ENCODE measurements around the gene PARD3.

PARD3 gene

DNA sequence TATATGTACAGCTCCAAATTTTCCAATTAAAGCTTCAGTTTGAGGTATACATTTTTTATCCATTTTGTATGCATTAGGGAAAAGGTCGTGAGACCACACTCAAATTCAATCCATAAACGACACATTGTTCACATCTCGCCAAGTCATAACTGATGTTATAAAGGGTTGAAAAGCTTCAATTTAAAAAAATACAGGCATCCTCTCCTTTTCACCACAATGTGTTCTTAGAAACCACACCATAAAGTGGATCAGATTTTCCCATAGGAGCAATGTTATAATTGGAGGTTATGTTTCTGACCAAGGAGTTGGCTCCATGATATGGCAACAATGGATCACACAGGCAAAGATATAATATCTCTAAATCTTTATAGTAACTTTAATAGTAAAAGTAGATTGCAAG lies 663.6 kb downstream of the PARD3 start:
- H3K9me3 ChIP-seq (ENCODE audit: low read length) = no peaks in the 10 kb centered on the region
- H3K9ac ChIP-seq (ENCODE audit: low read length) = no peak overlapping the region
- no peaks in the 10 kb centered on the region for H3K36me3 ChIP-seq (ENCODE audit: insufficient read depth, low read length)
- no peak overlapping the region for H3K4me3 ChIP-seq (ENCODE audit: low read depth in 1 of 2, low read length in 2 of 2)
- H3K4me1 ChIP-seq (ENCODE audit: insufficient read depth, low read length) = peaks cover under 1% of the 10 kb centered on the region
- H3K27ac ChIP-seq (ENCODE audit: low read depth, low read length) = no peak overlapping the region
- H3K27me3 ChIP-seq (ENCODE audit: control insufficient read depth in 1 of 2, insufficient read depth in 2 of 2, low read length in 2 of 2) = no peaks in the 10 kb centered on the region

DNA sequence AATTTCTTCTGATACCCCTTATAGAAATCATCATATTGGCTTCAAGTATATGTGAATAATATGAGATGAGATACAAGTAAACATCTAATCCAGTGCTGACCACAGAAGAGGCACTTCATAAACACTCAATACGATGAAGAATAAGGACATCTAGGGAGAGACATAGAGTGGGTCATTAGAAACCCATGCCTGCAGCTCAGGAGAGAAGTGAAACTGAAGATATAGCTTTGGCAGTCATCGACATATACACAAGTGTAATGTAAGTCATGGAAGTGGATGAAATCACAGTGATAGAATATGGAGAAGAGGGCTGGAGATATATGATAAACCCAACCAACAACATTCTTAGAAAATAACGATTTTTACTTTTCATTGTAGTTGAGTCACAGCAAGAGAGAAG lies 665.0 kb downstream of the PARD3 start:
- no peaks in the 10 kb centered on the region for H3K36me3 ChIP-seq (ENCODE audit: insufficient read depth, low read length)
- no peaks in the 10 kb centered on the region for H3K4me1 ChIP-seq (ENCODE audit: insufficient read depth, low read length)
- no peak overlapping the region for H3K9ac ChIP-seq (ENCODE audit: low read length)
- no peak overlapping the region for H3K27ac ChIP-seq (ENCODE audit: low read depth, low read length)
- H3K9me3 ChIP-seq (ENCODE audit: low read length) = no peaks in the 10 kb centered on the region
- H3K4me3 ChIP-seq (ENCODE audit: low read depth in 1 of 2, low read length in 2 of 2) = no peak overlapping the region
- no peaks in the 10 kb centered on the region for H3K27me3 ChIP-seq (ENCODE audit: control insufficient read depth in 1 of 2, insufficient read depth in 2 of 2, low read length in 2 of 2)

DNA sequence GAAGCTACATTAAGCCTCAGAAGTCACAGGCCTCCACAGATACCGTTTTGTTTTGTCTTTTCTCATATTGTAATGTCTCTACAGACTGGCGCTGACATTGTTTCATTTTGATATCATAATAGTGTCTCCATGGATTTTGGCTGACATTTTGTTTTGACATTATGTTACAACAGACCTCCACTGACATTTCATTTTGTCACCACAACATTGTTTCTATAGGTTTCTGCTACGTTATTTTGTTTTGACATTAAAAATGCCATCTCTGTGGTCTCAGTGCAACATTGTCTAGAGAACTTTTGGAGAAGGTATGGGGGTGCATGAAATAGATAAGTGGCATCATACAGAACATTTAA lies 666.8 kb downstream of the PARD3 start:
- H3K4me3 ChIP-seq (ENCODE audit: low read depth in 1 of 2, low read length in 2 of 2) = no peak overlapping the region
- H3K9ac ChIP-seq (ENCODE audit: low read length) = no peak overlapping the region
- no peak overlapping the region for H3K27ac ChIP-seq (ENCODE audit: low read depth, low read length)
- no peaks in the 10 kb centered on the region for H3K9me3 ChIP-seq (ENCODE audit: low read length)
- H3K27me3 ChIP-seq (ENCODE audit: control insufficient read depth in 1 of 2, insufficient read depth in 2 of 2, low read length in 2 of 2) = no peaks in the 10 kb centered on the region
- no peaks in the 10 kb centered on the region for H3K4me1 ChIP-seq (ENCODE audit: insufficient read depth, low read length)
- H3K36me3 ChIP-seq (ENCODE audit: insufficient read depth, low read length) = no peaks in the 10 kb centered on the region

DNA sequence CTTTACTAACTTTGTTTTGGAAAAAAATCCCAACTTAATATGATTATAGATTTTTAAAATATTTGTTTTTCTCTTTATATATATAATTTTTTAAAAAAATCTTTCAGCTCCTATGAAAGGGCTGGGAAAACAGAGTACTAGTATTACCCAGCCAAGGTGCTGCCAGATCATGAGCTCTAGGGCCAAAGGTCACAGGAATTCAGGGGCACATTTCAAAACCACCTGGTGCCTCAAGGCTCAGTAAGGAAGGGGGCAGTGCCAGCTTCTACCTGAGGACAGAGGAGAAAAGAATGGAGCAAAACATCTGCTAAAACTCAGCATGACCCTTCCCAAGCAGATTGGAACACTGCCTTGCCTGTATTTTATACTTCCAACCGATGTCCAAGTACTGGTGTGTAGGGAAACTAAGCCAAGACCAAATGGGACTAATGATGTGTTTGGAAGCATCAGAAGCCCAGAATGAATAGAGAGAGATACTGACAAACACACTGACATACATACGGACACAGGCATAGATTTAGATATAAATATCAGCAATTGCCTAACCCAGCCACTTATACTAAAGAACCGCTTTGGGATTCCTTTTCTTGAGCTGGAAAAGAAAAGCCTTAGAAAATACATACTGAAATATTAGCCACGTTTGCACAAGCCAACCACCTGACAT lies 667.3 kb downstream of the PARD3 start:
- no peak overlapping the region for H3K27ac ChIP-seq (ENCODE audit: low read depth, low read length)
- no peaks in the 10 kb centered on the region for H3K27me3 ChIP-seq (ENCODE audit: control insufficient read depth in 1 of 2, insufficient read depth in 2 of 2, low read length in 2 of 2)
- H3K4me1 ChIP-seq (ENCODE audit: insufficient read depth, low read length) = no peaks in the 10 kb centered on the region
- no peak overlapping the region for H3K9ac ChIP-seq (ENCODE audit: low read length)
- no peaks in the 10 kb centered on the region for H3K9me3 ChIP-seq (ENCODE audit: low read length)
- no peaks in the 10 kb centered on the region for H3K36me3 ChIP-seq (ENCODE audit: insufficient read depth, low read length)
- no peak overlapping the region for H3K4me3 ChIP-seq (ENCODE audit: low read depth in 1 of 2, low read length in 2 of 2)

DNA sequence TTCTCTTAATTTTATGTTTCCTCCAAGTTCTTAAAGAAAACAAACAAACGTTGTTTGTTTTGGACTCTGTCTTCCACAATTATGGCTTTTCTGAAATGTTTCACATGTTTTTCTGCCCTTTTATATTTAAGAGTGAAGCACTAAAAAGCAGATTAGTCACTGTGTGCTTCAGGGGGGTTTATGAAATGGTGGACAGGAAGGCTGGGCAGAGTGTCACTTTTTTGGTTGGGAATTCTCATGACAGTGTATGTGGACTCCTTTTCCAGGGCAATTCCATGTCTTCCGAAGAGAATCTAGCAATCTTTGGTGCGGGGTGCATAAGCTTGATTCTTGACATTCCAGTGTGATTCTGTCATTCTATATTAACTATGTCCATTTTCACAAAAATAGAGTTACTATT lies 669.4 kb downstream of the PARD3 start:
- Histone ChIP-seq H3K27ac (ENCODE audit: low read depth, low read length) (no peak overlapping the region), H3K36me3 (ENCODE audit: insufficient read depth, low read length) (no peaks in the 10 kb centered on the region), H3K4me1 (ENCODE audit: insufficient read depth, low read length) (no peaks in the 10 kb centered on the region), H3K27me3 (ENCODE audit: control insufficient read depth in 1 of 2, insufficient read depth in 2 of 2, low read length in 2 of 2) (no peaks in the 10 kb centered on the region), H3K4me3 (ENCODE audit: low read depth in 1 of 2, low read length in 2 of 2) (no peak overlapping the region), H3K9ac (ENCODE audit: low read length) (no peak overlapping the region), H3K9me3 (ENCODE audit: low read length) (no peaks in the 10 kb centered on the region)

DNA sequence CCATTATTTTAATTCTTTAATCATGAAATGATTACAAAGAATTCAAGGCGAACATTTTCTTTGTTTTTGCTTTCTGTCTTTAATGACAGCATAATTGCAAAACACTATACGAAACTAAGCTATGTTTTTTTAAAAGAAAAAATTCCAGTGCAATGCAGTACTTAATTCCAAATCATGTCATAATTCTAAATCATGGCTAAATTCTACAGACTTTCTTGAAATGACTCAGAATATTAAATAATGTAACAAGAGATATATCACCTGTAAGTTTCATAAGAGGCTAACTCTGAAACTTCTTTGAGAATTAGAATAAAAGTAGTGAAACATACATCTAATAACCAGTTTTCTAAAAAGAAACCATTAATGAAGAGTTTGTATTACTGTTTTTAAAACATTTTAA lies 671.6 kb downstream of the PARD3 start:
- Histone ChIP-seq H3K9ac (ENCODE audit: low read length) (no peak overlapping the region), H3K36me3 (ENCODE audit: insufficient read depth, low read length) (no peaks in the 10 kb centered on the region), H3K4me3 (ENCODE audit: low read depth in 1 of 2, low read length in 2 of 2) (no peak overlapping the region), H3K9me3 (ENCODE audit: low read length) (no peaks in the 10 kb centered on the region), H3K27me3 (ENCODE audit: control insufficient read depth in 1 of 2, insufficient read depth in 2 of 2, low read length in 2 of 2) (no peaks in the 10 kb centered on the region), H3K27ac (ENCODE audit: low read depth, low read length) (no peak overlapping the region), H3K4me1 (ENCODE audit: insufficient read depth, low read length) (no peaks in the 10 kb centered on the region)

DNA sequence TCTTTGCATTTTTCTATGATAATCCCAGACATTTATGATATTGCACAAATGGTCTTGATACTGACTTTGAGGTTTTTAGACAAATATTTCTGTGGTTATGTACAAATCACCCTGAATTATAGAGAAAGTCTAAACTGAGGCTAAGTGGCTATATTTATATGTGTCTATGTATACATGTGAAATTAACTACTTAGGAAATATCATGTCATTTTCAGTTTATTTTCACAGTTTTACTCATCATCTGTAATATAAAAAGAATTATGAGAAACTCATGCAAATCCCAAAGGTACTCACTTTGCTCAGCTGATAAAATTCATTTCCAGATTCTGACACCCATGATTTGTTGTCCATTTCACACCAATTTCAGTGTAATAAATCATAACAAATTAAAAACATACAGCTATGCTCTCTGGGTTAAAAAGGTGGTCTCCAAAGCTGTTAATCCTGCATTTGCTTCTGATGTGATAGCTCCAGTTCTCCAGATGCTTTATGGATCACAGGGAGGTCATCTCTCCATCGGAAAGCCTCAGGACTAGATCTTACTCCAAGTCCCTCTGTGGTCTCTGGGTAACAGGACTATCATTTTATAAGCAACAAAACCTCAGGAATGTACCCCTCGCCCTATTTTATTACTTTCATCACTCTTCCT lies 673.9 kb downstream of the PARD3 start:
- Histone ChIP-seq H3K4me3 (ENCODE audit: low read depth in 1 of 2, low read length in 2 of 2) (no peak overlapping the region), H3K4me1 (ENCODE audit: insufficient read depth, low read length) (no peaks in the 10 kb centered on the region), H3K9me3 (ENCODE audit: low read length) (no peaks in the 10 kb centered on the region), H3K9ac (ENCODE audit: low read length) (no peak overlapping the region), H3K27me3 (ENCODE audit: control insufficient read depth in 1 of 2, insufficient read depth in 2 of 2, low read length in 2 of 2) (no peaks in the 10 kb centered on the region), H3K36me3 (ENCODE audit: insufficient read depth, low read length) (no peaks in the 10 kb centered on the region), H3K27ac (ENCODE audit: low read depth, low read length) (no peak overlapping the region)

DNA sequence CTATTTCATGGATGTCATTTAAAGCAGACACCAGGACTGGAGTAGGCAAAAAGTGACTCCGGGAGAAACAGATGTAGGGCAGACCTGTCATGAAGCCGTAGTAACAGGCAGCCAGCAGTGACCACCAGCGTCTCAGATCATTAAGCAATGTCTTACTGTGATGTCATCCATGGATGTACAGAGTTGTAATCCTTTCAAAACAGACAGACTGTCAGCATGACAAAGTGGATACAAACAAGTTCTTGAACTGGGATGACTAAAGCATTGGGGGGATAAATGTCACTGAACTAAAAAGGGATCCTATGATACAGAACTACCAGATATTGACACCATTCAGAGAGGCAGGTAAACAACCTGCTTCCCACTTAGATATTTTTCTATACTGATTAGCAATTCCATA lies 675.5 kb downstream of the PARD3 start:
- Histone ChIP-seq H3K4me3 (ENCODE audit: low read depth in 1 of 2, low read length in 2 of 2) (no peak overlapping the region), H3K9ac (ENCODE audit: low read length) (no peak overlapping the region), H3K9me3 (ENCODE audit: low read length) (no peaks in the 10 kb centered on the region), H3K27ac (ENCODE audit: low read depth, low read length) (no peak overlapping the region), H3K27me3 (ENCODE audit: control insufficient read depth in 1 of 2, insufficient read depth in 2 of 2, low read length in 2 of 2) (no peaks in the 10 kb centered on the region), H3K36me3 (ENCODE audit: insufficient read depth, low read length) (no peaks in the 10 kb centered on the region), H3K4me1 (ENCODE audit: insufficient read depth, low read length) (no peaks in the 10 kb centered on the region)

DNA sequence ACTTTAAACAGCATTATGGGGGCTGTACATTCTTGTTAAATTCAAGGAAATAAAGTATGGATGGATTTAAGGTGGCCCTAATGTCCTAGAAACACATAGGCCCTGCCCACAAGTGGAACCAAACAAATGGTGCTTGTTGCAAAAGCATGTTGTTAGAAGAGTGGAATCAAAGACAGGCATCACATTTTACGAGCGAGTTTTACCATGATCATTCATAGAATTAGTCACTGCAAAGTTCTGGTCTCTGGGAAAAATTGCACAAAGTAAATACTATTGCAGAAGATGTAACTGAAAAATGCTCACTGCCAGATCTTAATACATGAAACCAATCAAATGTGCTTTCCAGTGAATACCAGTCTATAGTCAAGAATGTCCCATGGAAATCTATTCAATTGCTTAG lies 677.1 kb downstream of the PARD3 start:
- Histone ChIP-seq H3K9ac (ENCODE audit: low read length) (no peak overlapping the region), H3K4me1 (ENCODE audit: insufficient read depth, low read length) (no peaks in the 10 kb centered on the region), H3K4me3 (ENCODE audit: low read depth in 1 of 2, low read length in 2 of 2) (no peak overlapping the region), H3K27me3 (ENCODE audit: control insufficient read depth in 1 of 2, insufficient read depth in 2 of 2, low read length in 2 of 2) (no peaks in the 10 kb centered on the region), H3K36me3 (ENCODE audit: insufficient read depth, low read length) (no peaks in the 10 kb centered on the region), H3K27ac (ENCODE audit: low read depth, low read length) (no peak overlapping the region), H3K9me3 (ENCODE audit: low read length) (no peaks in the 10 kb centered on the region)

DNA sequence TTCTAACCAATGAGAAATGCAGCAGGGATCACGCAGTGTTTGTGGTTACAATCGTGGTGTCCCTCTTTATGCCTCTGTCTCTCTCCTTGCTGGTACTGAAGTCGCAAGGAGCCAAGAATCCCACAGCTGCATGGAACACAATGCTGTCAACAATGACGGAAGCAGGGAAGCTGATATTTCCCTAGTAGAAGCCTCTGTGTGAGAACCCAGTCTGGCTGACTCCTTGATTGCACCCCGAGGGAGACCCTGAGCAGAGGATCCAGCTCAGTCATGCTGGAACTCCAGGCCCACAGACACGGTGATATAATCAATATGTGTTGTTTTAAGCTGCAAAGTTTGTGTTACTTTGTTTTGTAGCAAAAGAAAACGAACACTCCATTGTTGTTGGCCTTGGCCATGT lies 677.9 kb downstream of the PARD3 start:
- no peaks in the 10 kb centered on the region for H3K36me3 ChIP-seq (ENCODE audit: insufficient read depth, low read length)
- no peak overlapping the region for H3K4me3 ChIP-seq (ENCODE audit: low read depth in 1 of 2, low read length in 2 of 2)
- no peaks in the 10 kb centered on the region for H3K4me1 ChIP-seq (ENCODE audit: insufficient read depth, low read length)
- H3K9ac ChIP-seq (ENCODE audit: low read length) = no peak overlapping the region
- H3K27me3 ChIP-seq (ENCODE audit: control insufficient read depth in 1 of 2, insufficient read depth in 2 of 2, low read length in 2 of 2) = no peaks in the 10 kb centered on the region
- no peaks in the 10 kb centered on the region for H3K9me3 ChIP-seq (ENCODE audit: low read length)
- no peak overlapping the region for H3K27ac ChIP-seq (ENCODE audit: low read depth, low read length)

DNA sequence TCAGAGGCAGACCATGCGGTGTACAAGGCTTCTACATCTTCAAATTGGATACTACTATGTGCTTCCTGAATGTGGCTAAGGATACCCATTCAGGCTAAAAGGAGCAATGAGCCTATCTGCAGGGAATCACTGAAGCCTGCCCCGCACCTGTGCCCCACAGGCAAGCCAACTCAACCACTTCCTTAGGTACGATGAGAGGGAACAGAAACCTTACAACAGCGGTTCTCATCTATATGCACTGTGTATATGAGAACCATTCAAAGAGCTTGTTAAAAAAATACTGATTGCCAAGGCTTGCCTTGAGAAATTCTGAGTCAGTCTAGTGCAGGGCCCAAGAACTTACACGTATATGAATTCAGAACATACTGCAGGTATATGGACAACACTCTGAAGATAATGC lies 679.6 kb downstream of the PARD3 start:
- no peak overlapping the region for H3K9ac ChIP-seq (ENCODE audit: low read length)
- H3K4me1 ChIP-seq (ENCODE audit: insufficient read depth, low read length) = no peaks in the 10 kb centered on the region
- no peaks in the 10 kb centered on the region for H3K27me3 ChIP-seq (ENCODE audit: control insufficient read depth in 1 of 2, insufficient read depth in 2 of 2, low read length in 2 of 2)
- no peaks in the 10 kb centered on the region for H3K9me3 ChIP-seq (ENCODE audit: low read length)
- no peak overlapping the region for H3K27ac ChIP-seq (ENCODE audit: low read depth, low read length)
- H3K36me3 ChIP-seq (ENCODE audit: insufficient read depth, low read length) = peaks cover 10% of the 10 kb centered on the region
- H3K4me3 ChIP-seq (ENCODE audit: low read depth in 1 of 2, low read length in 2 of 2) = no peak overlapping the region

DNA sequence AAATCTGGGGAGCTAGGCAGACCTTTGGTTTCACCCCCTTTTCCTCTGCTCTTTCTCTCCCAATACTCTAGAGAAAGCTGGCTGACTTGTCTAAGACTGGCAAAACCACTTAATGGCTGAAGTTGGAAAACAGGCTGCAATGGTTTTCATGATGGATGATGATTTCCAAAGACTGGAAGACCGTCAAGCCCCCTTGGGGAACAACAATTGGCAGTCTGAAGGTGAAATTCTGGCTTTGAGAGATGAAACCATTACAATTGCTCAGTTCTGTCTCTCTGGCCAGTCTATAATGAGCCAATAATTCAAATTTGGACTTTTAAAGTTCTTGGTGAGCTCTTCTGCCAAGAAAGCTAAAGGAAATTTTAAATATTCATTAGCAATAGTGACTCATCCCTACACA lies 680.5 kb downstream of the PARD3 start:
- no peaks in the 10 kb centered on the region for H3K9me3 ChIP-seq (ENCODE audit: low read length)
- no peak overlapping the region for H3K4me3 ChIP-seq (ENCODE audit: low read depth in 1 of 2, low read length in 2 of 2)
- H3K27ac ChIP-seq (ENCODE audit: low read depth, low read length) = no peak overlapping the region
- peaks cover 13% of the 10 kb centered on the region for H3K36me3 ChIP-seq (ENCODE audit: insufficient read depth, low read length)
- no peaks in the 10 kb centered on the region for H3K4me1 ChIP-seq (ENCODE audit: insufficient read depth, low read length)
- no peaks in the 10 kb centered on the region for H3K27me3 ChIP-seq (ENCODE audit: control insufficient read depth in 1 of 2, insufficient read depth in 2 of 2, low read length in 2 of 2)
- H3K9ac ChIP-seq (ENCODE audit: low read length) = no peak overlapping the region

Measured in muscle layer of colon (tissue), 2 donors.